Thyroid gland (tissue), 4 donors: Measurements from ENCODE around the gene LYPD1.

ENCODE experiments used
- CTCF ChIP-seq, 6 experiments: fragments of 200-600 bp in 3 of 6; fragments of 450-650 bp in 3 of 6; sonication (generic) in 3 of 6; IDR thresholded peaks; one replicate each; pipeline ENCODE4 v1.5.1; 2016 to 2019; ENCODE audit warnings: antibody characterized with exemption in 6 of 6, mild to moderate bottlenecking in 2 of 6, inconsistent platforms in 1 of 6, moderate library complexity in 1 of 6
- POLR2A ChIP-seq, 2 donors: fragments of 450-650 bp; IDR thresholded peaks; one replicate each; pipeline ENCODE4 v1.6.1; 2017; ENCODE audit warnings: antibody characterized with exemption in 2 of 2, mild to moderate bottlenecking in 2 of 2, moderate library complexity in 1 of 2

- no peak for TF ChIP-seq POLR2A (IDR thresholded peaks at IDR 0.05)
- no peak for TF ChIP-seq CTCF (IDR thresholded peaks at IDR 0.05)
Observed at GRCh38 chr2:132609101-132609890, 60.7 kb downstream of the LYPD1 start.
